Measurements from ENCODE around the gene KCNE2. TPM values are rescaled to one million over a fixed set of nuclear protein-coding genes. Genes with fewer than 3 reads are reported as not detected.

Gene KCNE2, protein sequence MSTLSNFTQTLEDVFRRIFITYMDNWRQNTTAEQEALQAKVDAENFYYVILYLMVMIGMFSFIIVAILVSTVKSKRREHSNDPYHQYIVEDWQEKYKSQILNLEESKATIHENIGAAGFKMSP
- total RNA-seq, result not detected in 2 replicates

DNA sequence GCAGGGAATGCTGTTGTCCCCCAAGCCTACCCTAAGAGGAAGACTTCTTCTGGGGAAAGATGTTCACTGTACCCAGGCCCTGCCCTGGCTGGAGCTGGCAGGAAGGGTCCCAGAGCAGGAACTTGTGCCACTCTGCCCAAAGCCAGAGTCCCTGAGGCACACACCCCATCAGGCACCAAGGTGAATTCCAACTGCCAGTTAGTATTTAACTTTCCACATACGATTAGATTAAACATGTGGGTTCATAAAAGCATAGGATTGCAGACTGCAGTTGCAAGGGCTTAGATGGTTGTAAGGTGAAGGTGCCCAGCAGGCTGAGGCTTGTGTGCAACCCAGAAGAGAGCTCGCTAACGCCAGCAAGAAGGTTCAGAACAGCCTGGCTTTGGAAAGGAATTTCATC, at the start of gene KCNE2:
KCNE2 (plus strand) TSS at position 274 of the 400 bp plus-strand sequence. CDS start 6,473 bp downstream, outside the sequence.

DNA sequence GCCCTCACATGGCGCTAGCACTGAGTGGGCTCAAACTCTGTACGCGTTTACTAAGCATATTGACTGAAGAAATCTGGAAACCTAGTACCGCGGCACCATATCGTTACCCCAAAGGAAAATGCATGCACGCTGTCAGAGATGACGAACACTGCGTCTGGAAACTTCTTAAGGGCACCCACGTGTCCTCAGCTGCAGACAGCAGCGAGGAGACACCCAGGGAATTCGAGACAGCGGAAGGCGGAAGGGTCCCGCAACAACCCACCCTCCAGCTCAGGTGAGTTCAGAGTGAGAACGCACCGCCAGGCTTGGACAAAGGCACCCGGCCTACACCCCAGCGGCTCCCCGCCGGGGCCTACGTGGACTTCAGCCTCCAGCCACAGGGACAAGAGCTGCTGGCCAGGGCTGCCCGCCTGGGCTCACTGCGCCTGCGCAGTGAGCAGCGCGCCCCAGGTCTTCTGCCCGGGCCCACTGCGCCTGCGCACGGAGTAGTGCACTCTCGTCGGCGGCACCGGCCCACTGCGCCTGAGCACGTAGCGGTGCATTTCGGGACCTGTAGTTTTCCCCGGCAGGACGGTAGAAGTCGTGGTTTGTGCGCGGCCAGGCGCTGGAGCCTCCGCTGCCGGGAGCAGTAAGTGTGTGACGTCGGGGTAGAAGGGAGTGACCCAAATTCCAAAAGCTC, 11.3 kb downstream of the KCNE2 start, which contains the start of gene SMIM11:
SMIM11 (plus strand) TSS at position 568 of the 679 bp plus-strand sequence. CDS start 3,998 bp downstream, outside the sequence.

Other genes starting within 250 kb of the KCNE2 start
- 0.54 and 14.6 TPM in 2 replicates for gene SMIM11, start 11.5 kb downstream of the KCNE2 start, total RNA-seq
- gene SMIM34, start 59.9 kb downstream of the KCNE2 start, total RNA-seq, result not detected in 2 replicates
- gene KCNE1, start 148.2 kb downstream of the KCNE2 start, total RNA-seq, result not detected in 2 replicates

Measured in cardiac atrium fibroblast (primary cell).